Stimulated activated CD4-positive, alpha-beta T cell treated with anti-CD3 and anti-CD28 coated beads, Interleukin-4, amount 100 ng/mL, for 48 hours (primary cell): ENCODE results near the gene CEACAM5.

Experiments
- DNase-seq, 2 donors: peaks; one replicate each; pipeline ENCODE4 v3.0.0-alpha.2; 2020; ENCODE audit warnings: low read depth in 2 of 2

The CEACAM5 gene

DNA sequence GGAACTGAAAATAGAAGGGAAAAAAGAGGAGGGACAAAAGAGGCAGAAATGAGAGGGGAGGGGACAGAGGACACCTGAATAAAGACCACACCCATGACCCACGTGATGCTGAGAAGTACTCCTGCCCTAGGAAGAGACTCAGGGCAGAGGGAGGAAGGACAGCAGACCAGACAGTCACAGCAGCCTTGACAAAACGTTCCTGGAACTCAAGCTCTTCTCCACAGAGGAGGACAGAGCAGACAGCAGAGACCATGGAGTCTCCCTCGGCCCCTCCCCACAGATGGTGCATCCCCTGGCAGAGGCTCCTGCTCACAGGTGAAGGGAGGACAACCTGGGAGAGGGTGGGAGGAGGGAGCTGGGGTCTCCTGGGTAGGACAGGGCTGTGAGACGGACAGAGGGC lies at the start of gene CEACAM5:
TSS of gene CEACAM5 (plus strand) at position 146 of the 400 bp plus-strand sequence. CDS start at position 252, 106 bp downstream.
- DNase-seq: no peak

DNA sequence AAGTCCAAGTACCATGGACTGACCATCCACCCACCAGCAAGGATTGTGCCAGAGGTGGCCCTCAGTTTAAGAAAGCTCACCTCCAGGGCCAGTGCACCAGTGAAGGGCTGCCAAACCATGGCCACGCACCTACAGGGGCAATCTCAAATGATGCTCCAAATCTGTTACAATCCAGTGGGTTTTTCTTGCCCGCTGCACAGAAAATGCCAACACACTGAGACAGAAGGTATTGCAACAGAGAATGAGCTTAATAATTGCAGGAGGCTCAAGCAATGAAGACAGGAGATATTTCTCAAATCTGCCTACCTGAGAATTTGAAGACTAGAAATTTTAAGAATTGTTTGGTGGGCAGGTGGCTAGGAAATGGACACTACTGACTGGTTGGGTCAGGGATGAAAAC lies 42.4 kb upstream of the CEACAM5 start:
- DNase-seq: no peak

DNA sequence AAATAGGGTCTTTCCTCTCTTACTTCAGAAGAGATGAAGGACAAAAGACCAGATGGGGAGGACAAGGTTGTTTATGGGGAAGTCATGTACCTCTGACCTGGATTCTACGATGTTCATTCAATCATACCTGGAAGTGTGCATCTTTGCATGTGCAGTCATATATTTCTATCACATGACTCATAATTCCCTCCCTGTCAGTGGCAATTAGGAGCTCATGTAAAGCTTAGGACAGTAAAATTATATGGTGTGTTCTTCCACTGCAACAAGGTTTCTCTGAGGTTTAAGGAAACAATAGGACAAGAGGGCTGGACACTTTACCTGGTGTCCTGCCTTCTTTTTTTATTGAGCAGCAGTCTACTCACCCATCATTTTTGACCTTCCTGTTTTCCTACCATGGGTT lies 40.1 kb upstream of the CEACAM5 start:
- DNase-seq: no peak

DNA sequence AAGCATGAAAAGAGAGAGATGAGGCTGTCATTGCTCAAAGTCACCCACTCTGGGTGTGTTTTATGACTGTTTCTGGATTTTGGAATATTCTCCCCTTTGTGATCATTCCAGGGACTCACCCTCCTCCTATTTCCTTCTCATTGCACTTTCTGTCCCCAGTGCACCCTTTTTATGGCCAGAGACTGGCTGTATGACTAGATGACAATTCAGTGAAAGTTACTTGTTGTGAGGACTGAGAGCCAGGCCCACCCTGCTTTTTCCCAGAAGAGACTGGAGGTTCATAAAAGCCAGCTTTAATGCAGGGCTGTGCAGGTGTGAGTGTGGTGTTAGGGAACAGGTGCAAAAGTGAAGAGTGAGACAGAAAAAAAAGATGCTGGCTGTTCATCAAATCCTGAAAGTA lies 37.7 kb upstream of the CEACAM5 start:
- no peak for DNase-seq

DNA sequence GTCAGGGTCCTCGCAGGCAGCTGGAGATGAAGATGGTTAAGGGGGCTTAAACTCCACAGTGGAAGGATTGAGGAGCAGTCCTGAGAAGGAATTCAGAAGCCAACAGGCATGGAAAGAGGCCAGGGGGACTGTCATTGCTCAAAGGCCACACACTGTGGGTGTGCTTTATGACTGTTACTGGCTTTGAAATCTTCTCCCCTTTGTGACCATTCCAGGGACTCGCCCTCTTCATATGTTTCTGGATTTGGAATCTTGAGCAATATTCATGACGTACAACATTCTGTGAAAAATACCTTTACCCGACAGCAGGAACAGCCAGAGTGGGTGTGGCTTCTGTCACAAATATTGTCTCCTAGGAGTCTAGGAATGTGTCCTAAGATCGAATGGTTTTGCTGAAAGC lies 36.9 kb upstream of the CEACAM5 start:
- DNase-seq: no peak

DNA sequence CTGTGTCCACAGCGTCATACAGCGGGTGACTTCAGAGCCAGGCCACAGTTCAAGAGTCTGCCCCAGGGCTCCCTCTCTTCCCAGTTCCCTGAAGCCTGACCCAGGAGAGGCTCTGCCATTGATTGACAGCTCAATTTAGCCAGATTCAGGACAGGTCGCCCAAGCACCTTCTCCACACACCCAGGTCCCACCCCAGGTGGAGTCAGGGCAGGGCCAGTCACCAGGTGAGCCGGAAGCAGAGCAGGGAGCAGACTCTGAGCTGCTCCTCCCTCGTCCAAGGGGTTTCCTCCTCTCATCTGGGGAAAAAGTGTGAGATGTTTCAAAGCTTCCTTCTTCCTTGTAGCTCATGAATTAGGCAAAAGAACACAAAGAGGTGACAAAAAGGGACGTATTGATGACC lies 26.0 kb upstream of the CEACAM5 start:
- no peak for DNase-seq

DNA sequence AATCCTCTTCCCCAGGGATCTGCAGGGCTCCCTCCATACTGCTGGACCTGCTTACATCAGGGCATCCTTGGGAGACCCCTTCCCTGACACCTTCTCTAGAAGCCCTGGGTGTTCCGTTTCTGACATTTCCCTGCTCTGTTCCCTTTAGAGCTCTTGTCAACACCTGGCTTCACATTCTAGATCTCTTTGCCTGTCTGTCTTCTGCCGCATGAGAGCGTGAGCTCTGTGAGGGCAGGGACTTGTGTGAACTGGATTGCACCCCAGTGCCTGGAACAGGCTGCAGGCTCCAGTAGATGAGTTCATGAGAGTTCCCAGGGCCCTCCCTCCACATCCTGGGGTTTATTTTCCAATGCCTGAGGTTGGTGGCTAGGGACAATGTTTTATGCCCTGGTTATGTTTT lies 21.0 kb upstream of the CEACAM5 start:
- no peak for DNase-seq

DNA sequence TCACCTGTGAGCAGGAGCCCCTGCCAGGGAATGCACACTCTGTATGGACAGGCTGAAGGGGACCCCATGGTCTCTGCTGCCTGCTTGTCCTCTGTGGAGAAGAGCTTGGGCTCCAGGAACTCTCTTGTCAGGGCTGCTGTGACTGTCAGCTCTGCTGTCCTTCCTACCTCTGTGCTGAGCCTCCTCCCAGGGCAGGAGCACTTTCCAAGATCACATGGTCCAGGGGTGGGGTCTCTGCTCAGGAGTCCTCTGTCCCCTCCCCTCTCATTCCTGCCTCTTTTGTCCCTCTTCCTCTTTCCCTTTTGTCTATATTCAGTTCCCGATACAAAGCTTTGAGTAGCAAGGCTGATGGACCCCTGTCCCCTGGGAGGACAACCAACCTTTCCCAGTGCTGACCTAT lies 20.3 kb upstream of the CEACAM5 start, which contains the start of gene CEACAM7:
TSS of gene CEACAM7 (minus strand) at position 173 of the 400 bp plus-strand sequence. CDS start at position 68, 105 bp downstream.
- DNase-seq: no peak

DNA sequence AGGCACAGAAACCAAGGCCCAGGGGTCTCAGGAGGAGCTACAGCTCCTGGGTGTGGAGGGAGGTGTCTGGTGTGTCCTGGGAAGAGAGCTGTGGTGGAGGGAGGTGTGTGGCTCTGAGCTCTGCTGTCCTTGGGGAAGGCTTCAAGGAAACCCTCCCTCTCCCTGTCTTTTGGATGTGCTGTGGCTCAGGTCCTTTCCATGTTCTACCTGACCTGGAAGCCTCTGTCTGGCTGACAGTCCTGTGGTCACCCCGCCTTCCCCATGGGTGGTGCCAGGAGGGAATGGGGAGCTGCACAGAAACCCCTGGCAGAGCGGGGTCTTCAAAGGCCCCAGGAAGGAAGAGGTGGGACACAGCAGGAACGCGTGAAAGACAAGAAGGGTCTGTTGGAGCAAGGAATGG lies 19.7 kb upstream of the CEACAM5 start:
- no peak for DNase-seq

DNA sequence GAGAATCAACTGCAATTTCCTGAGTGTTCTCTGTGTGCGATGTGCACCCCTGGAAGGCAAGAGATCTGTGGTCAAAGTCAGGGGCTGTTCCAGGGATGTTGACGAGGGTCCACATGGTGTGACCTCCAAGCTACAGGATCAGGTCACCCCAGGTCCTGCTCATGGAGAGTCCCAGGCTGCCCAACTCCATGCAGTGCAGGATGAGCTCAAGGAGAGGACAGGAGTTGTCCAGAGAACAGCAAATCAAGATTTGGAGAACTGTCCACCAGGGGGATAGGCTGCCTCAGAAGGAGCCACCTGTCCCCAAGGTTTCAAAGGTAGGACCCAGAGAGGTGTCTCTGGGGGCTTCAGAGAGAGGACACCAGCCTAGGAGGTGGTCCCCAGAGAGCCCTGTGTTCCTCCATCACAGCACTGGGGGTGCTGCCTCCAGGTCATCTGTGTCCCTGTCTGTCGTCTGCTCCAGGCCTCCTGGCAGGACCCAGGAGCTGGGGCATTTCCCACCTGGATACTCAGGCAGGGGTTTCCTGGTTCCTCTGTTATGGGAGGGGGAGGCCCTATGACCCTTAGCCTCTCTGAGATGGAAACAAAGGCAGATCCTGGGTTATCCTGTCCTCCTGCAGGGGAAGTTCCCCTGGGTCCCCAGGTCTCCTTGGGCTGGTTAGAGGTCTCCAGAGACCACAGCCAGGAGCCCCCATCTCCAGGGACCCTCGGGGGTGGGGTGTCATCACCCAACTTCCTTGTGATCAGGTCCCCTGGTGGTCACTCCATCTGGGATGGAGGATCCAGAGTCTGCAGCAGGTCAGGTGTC lies 18.2 kb upstream of the CEACAM5 start:
- no peak for DNase-seq

DNA sequence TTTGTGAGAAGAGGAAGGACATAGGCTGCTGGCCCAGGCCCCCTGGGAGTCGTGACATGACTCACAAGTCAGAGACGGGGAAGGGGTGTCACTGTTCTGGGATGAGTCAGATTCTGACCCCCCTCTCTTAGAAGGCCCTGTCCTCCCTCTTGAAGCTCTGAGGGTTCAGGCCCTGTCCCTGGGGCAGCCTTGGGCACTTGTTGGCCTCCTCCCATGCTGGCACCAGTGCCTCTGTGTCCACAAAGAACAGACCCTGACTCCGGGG lies 17.7 kb upstream of the CEACAM5 start:
- no peak for DNase-seq

DNA sequence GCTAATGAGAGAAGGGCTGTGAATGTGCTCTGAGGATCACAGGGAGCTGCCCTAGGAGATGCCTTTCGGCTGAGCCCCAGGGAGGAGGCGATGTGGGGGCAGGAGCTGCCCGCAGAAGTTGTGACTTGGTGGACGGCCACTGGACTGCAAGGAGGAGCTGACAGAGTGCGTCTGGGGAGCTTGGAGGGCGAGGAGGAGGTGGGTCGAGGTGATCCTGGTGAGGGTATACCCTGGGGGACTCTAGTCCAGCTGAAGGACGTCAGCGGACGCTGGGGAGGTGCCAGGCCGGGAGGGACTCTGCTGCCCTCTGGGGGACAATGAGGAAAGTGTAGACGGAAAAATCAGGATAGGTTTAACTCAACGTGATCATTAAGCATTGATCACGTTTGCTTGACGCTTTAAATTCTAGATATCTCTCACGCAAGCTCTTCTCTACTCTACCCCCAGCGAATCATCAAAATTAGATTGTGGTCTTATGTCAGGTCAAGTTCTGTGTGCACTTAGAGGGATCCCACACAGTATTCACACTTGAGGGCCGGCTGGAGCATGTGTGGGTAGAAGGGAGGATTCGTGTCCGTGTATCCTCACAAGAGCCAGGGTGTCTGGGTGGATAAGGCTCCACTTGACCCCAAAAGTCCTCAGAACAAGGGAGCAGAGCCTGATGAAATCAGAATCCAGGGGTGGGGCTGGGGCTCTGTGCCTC lies 17.0 kb upstream of the CEACAM5 start:
- peak in 1 of 2 donors; percentile 22 for DNase-seq

DNA sequence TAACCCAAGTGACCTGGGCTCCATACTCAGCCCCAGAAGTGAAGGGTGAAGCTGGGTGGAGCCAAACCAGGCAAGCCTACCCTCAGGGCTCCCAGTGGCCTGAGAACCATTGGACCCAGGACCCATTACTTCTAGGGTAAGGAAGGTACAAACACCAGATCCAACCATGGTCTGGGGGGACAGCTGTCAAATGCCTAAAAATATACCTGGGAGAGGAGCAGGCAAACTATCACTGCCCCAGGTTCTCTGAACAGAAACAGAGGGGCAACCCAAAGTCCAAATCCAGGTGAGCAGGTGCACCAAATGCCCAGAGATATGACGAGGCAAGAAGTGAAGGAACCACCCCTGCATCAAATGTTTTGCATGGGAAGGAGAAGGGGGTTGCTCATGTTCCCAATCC lies 14.2 kb upstream of the CEACAM5 start:
- no peak for DNase-seq

DNA sequence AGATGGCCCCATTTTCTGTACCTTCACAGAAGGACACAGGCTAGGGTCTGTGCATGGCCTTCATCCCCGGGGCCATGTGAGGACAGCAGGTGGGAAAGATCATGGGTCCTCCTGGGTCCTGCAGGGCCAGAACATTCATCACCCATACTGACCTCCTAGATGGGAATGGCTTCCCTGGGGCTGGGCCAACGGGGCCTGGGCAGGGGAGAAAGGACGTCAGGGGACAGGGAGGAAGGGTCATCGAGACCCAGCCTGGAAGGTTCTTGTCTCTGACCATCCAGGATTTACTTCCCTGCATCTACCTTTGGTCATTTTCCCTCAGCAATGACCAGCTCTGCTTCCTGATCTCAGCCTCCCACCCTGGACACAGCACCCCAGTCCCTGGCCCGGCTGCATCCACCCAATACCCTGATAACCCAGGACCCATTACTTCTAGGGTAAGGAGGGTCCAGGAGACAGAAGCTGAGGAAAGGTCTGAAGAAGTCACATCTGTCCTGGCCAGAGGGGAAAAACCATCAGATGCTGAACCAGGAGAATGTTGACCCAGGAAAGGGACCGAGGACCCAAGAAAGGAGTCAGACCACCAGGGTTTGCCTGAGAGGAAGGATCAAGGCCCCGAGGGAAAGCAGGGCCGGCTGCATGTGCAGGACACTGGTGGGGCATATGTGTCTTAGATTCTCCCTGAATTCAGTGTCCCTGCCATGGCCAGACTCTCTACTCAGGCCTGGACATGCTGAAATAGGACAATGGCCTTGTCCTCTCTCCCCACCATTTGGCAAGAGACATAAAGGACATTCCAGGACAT lies 13.4 kb upstream of the CEACAM5 start:
- DNase-seq: no peak

DNA sequence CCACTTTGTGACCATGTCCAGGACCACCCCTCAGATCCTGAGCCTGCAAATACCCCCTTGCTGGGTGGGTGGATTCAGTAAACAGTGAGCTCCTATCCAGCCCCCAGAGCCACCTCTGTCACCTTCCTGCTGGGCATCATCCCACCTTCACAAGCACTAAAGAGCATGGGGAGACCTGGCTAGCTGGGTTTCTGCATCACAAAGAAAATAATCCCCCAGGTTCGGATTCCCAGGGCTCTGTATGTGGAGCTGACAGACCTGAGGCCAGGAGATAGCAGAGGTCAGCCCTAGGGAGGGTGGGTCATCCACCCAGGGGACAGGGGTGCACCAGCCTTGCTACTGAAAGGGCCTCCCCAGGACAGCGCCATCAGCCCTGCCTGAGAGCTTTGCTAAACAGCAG lies 12.7 kb upstream of the CEACAM5 start:
- no peak for DNase-seq

DNA sequence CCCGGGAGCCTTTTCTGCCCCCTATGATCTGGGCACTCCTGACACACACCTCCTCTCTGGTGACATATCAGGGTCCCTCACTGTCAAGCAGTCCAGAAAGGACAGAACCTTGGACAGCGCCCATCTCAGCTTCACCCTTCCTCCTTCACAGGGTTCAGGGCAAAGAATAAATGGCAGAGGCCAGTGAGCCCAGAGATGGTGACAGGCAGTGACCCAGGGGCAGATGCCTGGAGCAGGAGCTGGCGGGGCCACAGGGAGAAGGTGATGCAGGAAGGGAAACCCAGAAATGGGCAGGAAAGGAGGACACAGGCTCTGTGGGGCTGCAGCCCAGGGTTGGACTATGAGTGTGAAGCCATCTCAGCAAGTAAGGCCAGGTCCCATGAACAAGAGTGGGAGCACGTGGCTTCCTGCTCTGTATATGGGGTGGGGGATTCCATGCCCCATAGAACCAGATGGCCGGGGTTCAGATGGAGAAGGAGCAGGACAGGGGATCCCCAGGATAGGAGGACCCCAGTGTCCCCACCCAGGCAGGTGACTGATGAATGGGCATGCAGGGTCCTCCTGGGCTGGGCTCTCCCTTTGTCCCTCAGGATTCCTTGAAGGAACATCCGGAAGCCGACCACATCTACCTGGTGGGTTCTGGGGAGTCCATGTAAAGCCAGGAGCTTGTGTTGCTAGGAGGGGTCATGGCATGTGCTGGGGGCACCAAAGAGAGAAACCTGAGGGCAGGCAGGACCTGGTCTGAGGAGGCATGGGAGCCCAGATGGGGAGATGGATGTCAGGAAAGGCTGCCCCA lies 11.8 kb upstream of the CEACAM5 start:
- no peak for DNase-seq

DNA sequence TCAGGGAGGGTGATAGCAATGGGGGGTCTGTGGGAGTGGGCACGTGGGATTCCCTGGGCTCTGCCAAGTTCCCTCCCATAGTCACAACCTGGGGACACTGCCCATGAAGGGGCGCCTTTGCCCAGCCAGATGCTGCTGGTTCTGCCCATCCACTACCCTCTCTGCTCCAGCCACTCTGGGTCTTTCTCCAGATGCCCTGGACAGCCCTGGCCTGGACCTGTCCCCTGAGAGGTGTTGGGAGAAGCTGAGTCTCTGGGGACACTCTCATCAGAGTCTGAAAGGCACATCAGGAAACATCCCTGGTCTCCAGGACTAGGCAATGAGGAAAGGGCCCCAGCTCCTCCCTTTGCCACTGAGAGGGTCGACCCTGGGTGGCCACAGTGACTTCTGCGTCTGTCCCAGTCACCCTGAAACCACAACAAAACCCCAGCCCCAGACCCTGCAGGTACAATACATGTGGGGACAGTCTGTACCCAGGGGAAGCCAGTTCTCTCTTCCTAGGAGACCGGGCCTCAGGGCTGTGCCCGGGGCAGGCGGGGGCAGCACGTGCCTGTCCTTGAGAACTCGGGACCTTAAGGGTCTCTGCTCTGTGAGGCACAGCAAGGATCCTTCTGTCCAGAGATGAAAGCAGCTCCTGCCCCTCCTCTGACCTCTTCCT lies 11.1 kb upstream of the CEACAM5 start:
- no peak for DNase-seq

DNA sequence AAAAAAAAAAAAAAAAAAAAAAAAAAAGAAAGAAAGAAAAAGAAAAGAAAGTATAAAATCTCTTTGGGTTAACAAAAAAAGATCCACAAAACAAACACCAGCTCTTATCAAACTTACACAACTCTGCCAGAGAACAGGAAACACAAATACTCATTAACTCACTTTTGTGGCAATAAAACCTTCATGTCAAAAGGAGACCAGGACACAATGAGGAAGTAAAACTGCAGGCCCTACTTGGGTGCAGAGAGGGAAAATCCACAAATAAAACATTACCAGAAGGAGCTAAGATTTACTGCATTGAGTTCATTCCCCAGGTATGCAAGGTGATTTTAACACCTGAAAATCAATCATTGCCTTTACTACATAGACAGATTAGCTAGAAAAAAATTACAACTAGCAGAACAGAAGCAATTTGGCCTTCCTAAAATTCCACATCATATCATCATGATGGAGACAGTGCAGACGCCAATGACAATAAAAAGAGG lies 9.6 kb upstream of the CEACAM5 start:
- no peak for DNase-seq

DNA sequence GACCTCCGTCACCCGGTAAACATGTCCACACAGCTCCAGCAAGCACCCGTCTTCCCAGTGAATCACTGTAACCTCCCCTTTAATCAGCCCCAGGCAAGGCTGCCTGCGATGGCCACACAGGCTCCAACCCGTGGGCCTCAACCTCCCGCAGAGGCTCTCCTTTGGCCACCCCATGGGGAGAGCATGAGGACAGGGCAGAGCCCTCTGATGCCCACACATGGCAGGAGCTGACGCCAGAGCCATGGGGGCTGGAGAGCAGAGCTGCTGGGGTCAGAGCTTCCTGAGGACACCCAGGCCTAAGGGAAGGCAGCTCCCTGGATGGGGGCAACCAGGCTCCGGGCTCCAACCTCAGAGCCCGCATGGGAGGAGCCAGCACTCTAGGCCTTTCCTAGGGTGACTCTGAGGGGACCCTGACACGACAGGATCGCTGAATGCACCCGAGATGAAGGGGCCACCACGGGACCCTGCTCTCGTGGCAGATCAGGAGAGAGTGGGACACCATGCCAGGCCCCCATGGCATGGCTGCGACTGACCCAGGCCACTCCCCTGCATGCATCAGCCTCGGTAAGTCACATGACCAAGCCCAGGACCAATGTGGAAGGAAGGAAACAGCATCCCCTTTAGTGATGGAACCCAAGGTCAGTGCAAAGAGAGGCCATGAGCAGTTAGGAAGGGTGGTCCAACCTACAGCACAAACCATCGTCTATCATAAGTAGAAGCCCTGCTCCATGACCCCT lies 9.0 kb upstream of the CEACAM5 start:
- no peak for DNase-seq

DNA sequence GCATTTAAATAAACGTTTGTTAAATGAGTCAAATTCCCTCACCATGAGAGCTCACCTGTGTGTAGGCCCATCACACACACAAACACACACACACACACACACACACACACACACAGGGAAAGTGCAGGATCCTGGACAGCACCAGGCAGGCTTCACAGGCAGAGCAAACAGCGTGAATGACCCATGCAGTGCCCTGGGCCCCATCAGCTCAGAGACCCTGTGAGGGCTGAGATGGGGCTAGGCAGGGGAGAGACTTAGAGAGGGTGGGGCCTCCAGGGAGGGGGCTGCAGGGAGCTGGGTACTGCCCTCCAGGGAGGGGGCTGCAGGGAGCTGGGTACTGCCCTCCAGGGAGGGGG lies 8.5 kb upstream of the CEACAM5 start:
- no peak for DNase-seq
